Prostate gland (tissue), 2 donors: Measurements from ENCODE around the gene GBX2.

ENCODE experiments used
- CTCF ChIP-seq, 4 experiments: fragments of 200-600 bp in 2 of 4; fragments of 450-650 bp in 2 of 4; sonication (generic) in 2 of 4; IDR thresholded peaks; 1 replicate in 3 of 4; 2 replicates in 1 of 4; pipeline ENCODE4 v1.5.1; 2016 to 2019; ENCODE audit warnings: antibody characterized with exemption in 4 of 4, mild to moderate bottlenecking in 2 of 4, moderate library complexity in 2 of 4
- POLR2AphosphoS5 ChIP-seq: sonication (generic); formaldehyde crosslinking; IDR thresholded peaks from one replicate; pipeline ENCODE4 v1.6.1; 2017; ENCODE audit warnings: antibody characterized with exemption

- TF ChIP-seq CTCF (IDR thresholded peaks at IDR 0.05) (no peak), POLR2AphosphoS5 (no peak)
Measured at GRCh38 chr2:236162031-236162845, 5.9 kb downstream of the GBX2 start.
